ENCODE measurements around the gene ZFHX2.

The ZFHX2 gene

GRCh38 chr14:23568600-23569331, 17.2 kb upstream of the ZFHX2 start:
- peaks cover 29% of the 10 kb centered on the region for H3K79me1 ChIP-seq (replicated peaks; ENCODE audit: low read length, poor library complexity, severe bottlenecking)
- no peaks in the 10 kb centered on the region for H3K9me3 ChIP-seq (ENCODE audit: control insufficient read depth, low read length)
- no peak overlapping the region for H2BK15ac ChIP-seq (ENCODE audit: low read depth, poor library complexity, severe bottlenecking)
- no peak overlapping the region for H2BK120ac ChIP-seq (ENCODE audit: low read depth, low read length)
- no peak overlapping the region for H3K4me3 ChIP-seq (ENCODE audit: insufficient read depth in 1 of 2, low read depth in 1 of 2, low read length in 2 of 2)
- no peak overlapping the region for H2AFZ ChIP-seq (ENCODE audit: low read depth, low read length)
- H3K36me3 ChIP-seq (ENCODE audit: control insufficient read depth in 1 of 2, insufficient read depth in 2 of 2, low read depth in 1 of 2, low read length in 2 of 2): peaks cover 3 to 27% of the 10 kb centered on the region in 2 experiments
- DNase-seq: peak; percentile 24
- no peak overlapping the region for H3K9ac ChIP-seq (ENCODE audit: low read length)
- H3K4me2 ChIP-seq (ENCODE audit: low read length, poor library complexity, severe bottlenecking): no peak overlapping the region
- H3K18ac ChIP-seq (ENCODE audit: low read depth in 1 of 2, low read length in 2 of 2): no peak overlapping the region
- H3K23ac ChIP-seq (ENCODE audit: low read length in 2 of 2): no peak overlapping the region
- WGBS: 11% methylated on average over 1 of the region's 6 CpGs
- H3K27ac ChIP-seq (ENCODE audit: low read length, poor library complexity, severe bottlenecking): no peak overlapping the region
- H3K14ac ChIP-seq (ENCODE audit: low read length in 2 of 2): no peak overlapping the region
- H2AK5ac ChIP-seq (ENCODE audit: low read length, severe bottlenecking): peak overlapping the region; percentile 33
- no peak overlapping the region for H2BK5ac ChIP-seq (ENCODE audit: low read depth, low read length, poor library complexity, severe bottlenecking)
- peak overlapping the region; percentile 28 for H4K8ac ChIP-seq (ENCODE audit: low read length)
- H3K4ac ChIP-seq (ENCODE audit: low read depth in 1 of 2, low read length in 2 of 2): no peak overlapping the region
- H2BK12ac ChIP-seq (ENCODE audit: low read length in 2 of 2): no peak overlapping the region
- H3K4me1 ChIP-seq (ENCODE audit: control insufficient read depth, insufficient read depth, low read depth, low read length): peaks cover 15% of the 10 kb centered on the region
- no peak overlapping the region for H4K91ac ChIP-seq (ENCODE audit: low read length)
- H3K27me3 ChIP-seq (ENCODE audit: control insufficient read depth in 1 of 2, insufficient read depth in 1 of 2, low read length in 2 of 2): peaks cover 28 to 34% of the 10 kb centered on the region in 2 experiments

GRCh38 chr14:23568021-23568599, 16.5 kb upstream of the ZFHX2 start:
- H2AFZ ChIP-seq (ENCODE audit: low read depth, low read length): no peak overlapping the region
- no peak overlapping the region for H2BK15ac ChIP-seq (ENCODE audit: low read depth, poor library complexity, severe bottlenecking)

DNA sequence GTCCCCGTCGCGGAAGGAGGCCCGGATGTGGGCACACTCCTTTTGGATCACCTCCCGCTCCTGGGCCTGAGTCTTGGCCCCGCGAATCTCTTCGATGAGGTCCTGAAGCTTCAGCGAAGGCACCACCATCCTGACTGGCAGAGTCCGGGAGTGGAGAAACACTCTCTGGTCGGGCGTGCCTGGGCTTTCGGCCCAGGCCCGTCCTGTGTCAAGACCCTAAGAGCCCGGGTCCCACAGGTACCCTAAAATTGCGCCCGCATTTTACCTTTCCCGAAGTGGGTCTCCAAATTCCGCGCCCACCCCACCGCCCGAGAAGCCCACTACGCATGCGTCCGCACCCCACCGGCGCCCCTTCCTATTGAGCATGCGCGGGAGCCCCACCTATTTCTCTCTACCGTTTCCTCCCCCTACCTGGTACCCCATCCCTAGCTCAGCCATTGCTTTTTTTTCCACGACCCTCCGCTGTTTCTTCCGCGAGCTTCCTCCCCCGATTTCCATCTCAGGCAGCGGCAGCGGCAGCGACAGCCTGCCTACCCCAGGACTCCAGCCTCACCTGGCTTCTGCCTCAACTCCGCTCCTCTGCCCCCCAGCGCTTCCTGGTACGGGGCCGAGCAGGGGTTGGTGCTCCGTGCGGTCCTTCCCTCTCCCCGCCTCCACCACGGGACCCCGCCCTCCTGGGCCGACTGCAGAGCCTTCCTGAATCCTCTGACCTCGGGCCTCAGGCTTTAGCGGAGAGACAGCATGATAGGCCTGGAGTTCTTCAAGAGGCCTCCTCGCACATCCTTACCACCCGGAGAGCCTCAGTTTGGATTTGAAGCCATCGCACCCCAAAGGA, 15.8 kb upstream of the ZFHX2 start, which contains the start of gene AP1G2:
AP1G2 (minus strand) TSS at position 606 of the 835 bp plus-strand sequence; CDS start at position 129, 477 bp downstream.
- 5% methylated on average over 50 of the region's 53 CpGs for WGBS
- Histone ChIP-seq H3K27ac (ENCODE audit: low read length, poor library complexity, severe bottlenecking) (peak within 1 kb of the TSS; percentile 74), H3K4me1 (ENCODE audit: control insufficient read depth, insufficient read depth, low read depth, low read length) (peaks cover 15% of the 10 kb centered on the region), H3K4me2 (ENCODE audit: low read length, poor library complexity, severe bottlenecking) (peak within 1 kb of the TSS; percentile 83), H3K9ac (ENCODE audit: low read length) (peak within 1 kb of the TSS; percentile 88), H4K91ac (ENCODE audit: low read length) (peak within 1 kb of the TSS; percentile 79), H3K4ac (ENCODE audit: low read depth in 1 of 2, low read length in 2 of 2) (peak within 1 kb of the TSS; percentile 58 to 97), H3K27me3 (ENCODE audit: control insufficient read depth in 1 of 2, insufficient read depth in 1 of 2, low read length in 2 of 2) (peaks cover 16 to 20% of the 10 kb centered on the region in 2 experiments), H3K23ac (ENCODE audit: low read length in 2 of 2) (no peak within 1 kb of the TSS), H2BK15ac (ENCODE audit: low read depth, poor library complexity, severe bottlenecking) (no peak within 1 kb of the TSS), H2AK5ac (ENCODE audit: low read length, severe bottlenecking) (peak within 1 kb of the TSS; percentile 33), H2BK5ac (ENCODE audit: low read depth, low read length, poor library complexity, severe bottlenecking) (peak within 1 kb of the TSS; percentile 75), H2BK120ac (ENCODE audit: low read depth, low read length) (no peak within 1 kb of the TSS), H4K8ac (ENCODE audit: low read length) (peak within 1 kb of the TSS; percentile 99), H3K36me3 (ENCODE audit: control insufficient read depth in 1 of 2, insufficient read depth in 2 of 2, low read depth in 1 of 2, low read length in 2 of 2) (peaks cover 3 to 36% of the 10 kb centered on the region in 2 experiments), H3K9me3 (ENCODE audit: control insufficient read depth, low read length) (no peaks in the 10 kb centered on the region), H2AFZ (ENCODE audit: low read depth, low read length) (peak within 1 kb of the TSS; percentile 98), H3K14ac (ENCODE audit: low read length in 2 of 2) (peak within 1 kb of the TSS in 1 of 2 experiments; percentile 77), H3K79me1 (replicated peaks; ENCODE audit: low read length, poor library complexity, severe bottlenecking) (peaks cover 33% of the 10 kb centered on the region), H2BK12ac (ENCODE audit: low read length in 2 of 2) (peak within 1 kb of the TSS in 1 of 2 experiments; percentile 35), H3K18ac (ENCODE audit: low read depth in 1 of 2, low read length in 2 of 2) (peak within 1 kb of the TSS; percentile 78 to 90), H3K4me3 (ENCODE audit: insufficient read depth in 1 of 2, low read depth in 1 of 2, low read length in 2 of 2) (peak within 1 kb of the TSS; percentile 79 to 80)
- peak; percentile 70 for DNase-seq

More at GRCh38 chr14:23568021-23568599, 16.5 kb upstream of the ZFHX2 start:
- no peak overlapping the region for H4K91ac ChIP-seq (ENCODE audit: low read length)
- peak overlapping the region; percentile 33 for H2AK5ac ChIP-seq (ENCODE audit: low read length, severe bottlenecking)
- H3K79me1 ChIP-seq (replicated peaks; ENCODE audit: low read length, poor library complexity, severe bottlenecking): peaks cover 33% of the 10 kb centered on the region
- H2BK120ac ChIP-seq (ENCODE audit: low read depth, low read length): no peak overlapping the region
- H3K4ac ChIP-seq (ENCODE audit: low read depth in 1 of 2, low read length in 2 of 2): peak overlapping the region; percentile 6 to 29
- H2BK5ac ChIP-seq (ENCODE audit: low read depth, low read length, poor library complexity, severe bottlenecking): no peak overlapping the region
- peaks cover 3 to 33% of the 10 kb centered on the region in 2 experiments for H3K36me3 ChIP-seq (ENCODE audit: control insufficient read depth in 1 of 2, insufficient read depth in 2 of 2, low read depth in 1 of 2, low read length in 2 of 2)
- peak overlapping the region; percentile 88 for H3K9ac ChIP-seq (ENCODE audit: low read length)
- H3K18ac ChIP-seq (ENCODE audit: low read depth in 1 of 2, low read length in 2 of 2): no peak overlapping the region
- H3K9me3 ChIP-seq (ENCODE audit: control insufficient read depth, low read length): no peaks in the 10 kb centered on the region
- H4K8ac ChIP-seq (ENCODE audit: low read length): peak overlapping the region; percentile 32
- DNase-seq: no peak
- peak overlapping the region in 1 of 2 experiments; percentile 80 for H3K4me3 ChIP-seq (ENCODE audit: insufficient read depth in 1 of 2, low read depth in 1 of 2, low read length in 2 of 2)
- H3K4me2 ChIP-seq (ENCODE audit: low read length, poor library complexity, severe bottlenecking): no peak overlapping the region
- no peak overlapping the region for H2BK12ac ChIP-seq (ENCODE audit: low read length in 2 of 2)
- H3K4me1 ChIP-seq (ENCODE audit: control insufficient read depth, insufficient read depth, low read depth, low read length): peaks cover 15% of the 10 kb centered on the region
- H3K27me3 ChIP-seq (ENCODE audit: control insufficient read depth in 1 of 2, insufficient read depth in 1 of 2, low read length in 2 of 2): peaks cover 23 to 27% of the 10 kb centered on the region in 2 experiments
- H3K14ac ChIP-seq (ENCODE audit: low read length in 2 of 2): no peak overlapping the region
- 100% methylated on average over 1 of the region's 2 CpGs for WGBS
- H3K27ac ChIP-seq (ENCODE audit: low read length, poor library complexity, severe bottlenecking): no peak overlapping the region
- H3K23ac ChIP-seq (ENCODE audit: low read length in 2 of 2): no peak overlapping the region
